Hematopoietic multipotent progenitor cell treated with erythropoietin and hydrocortisone succinate and interleukin-3 and kit ligand, for 15 days (in vitro differentiated cells): ENCODE data around the gene NKAIN2.
A peak's percentile ranks its signal among the peaks of the same experiment; 100 is the strongest.

ENCODE experiments used
- DNase-seq: peaks from one replicate; pipeline ENCODE4 v3.0.0-alpha.2; 2015; ENCODE audit warnings: low spot score

The NKAIN2 gene

DNA sequence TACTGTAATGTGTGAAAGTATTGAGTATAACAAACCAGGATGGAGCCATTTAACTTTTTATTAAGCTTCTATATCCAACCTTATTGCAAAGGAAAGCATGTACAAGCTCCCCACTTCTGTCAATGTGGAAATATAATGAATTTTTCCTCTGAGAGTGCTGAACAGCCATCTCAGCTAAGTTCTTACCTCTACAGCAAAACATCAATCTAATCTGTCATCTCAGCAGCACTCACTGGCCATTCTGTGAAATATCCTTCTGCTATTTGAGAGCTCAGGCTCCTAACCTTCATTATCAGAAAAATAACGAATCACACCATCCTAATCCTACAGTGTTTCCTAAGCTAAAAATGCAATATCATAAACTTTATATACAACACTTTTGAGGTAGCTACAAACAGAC lies 964.6 kb downstream of the NKAIN2 start:
- no peak for DNase-seq

DNA sequence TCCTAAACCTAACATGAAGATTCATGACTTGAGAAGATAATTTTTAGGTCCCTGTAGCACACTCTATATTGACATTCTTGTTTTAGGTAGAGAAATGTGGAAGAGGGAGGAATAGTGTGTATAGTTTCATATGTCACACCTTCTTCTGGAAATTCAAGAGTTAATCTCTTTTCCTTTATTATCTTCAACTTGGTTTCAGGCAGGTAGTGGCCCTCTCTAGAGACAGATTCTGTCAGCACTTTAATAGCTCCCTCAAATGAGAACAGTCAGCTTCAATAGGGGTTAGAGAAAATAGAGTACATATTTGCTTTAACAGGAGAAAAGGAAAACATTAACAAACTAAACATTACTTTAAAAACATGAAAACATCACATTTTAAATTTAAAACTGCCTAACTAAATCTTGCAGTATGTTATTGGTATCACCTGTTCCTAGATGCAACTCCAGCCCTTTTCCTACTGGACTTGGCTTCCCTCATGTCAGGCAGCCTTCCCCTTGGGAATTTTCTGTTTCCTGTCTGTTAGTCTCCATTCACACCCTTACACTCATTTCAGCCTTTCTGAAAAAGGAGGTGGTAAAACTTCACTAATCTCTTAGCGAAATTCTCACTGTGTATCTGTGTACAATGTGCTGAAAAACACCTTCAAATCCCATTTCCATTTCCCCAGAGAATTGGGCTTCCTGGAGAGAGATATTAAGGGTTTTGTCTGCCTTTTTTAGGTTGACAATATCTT lies 966.3 kb downstream of the NKAIN2 start:
- DNase-seq, result no peak

- DNase-seq, result no peak
Measured at GRCh38 chr6:124770784-124771183, 967.1 kb downstream of the NKAIN2 start.

DNA sequence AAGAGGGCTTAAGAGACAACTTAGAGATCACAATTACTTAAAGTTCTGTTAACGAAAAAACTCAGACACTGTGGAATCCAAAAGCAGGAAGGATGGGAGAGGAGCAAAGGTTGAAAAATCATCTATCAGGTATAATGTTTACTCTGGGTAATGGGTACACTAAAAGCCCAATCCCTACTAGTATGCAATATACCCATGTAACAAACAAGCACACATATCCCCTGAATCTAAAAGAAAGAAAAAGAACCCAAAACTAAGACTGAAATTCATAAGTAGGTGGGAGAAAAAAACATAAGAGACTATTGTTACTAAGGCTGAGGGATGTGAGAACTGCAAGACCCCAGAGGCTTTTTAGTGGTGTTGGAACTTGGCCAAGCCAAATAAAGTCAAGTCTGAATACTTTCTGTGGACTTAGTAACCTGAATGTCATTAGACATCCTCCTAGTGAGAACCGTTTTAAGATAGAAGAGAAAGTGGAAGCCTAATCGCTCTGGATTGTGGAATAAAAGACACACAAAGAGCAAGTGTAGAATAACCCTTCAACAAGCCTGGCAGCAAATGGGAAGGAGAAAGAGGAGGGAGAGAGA lies 969.2 kb downstream of the NKAIN2 start:
- DNase-seq, result no peak

- no peak for DNase-seq
Measured at GRCh38 chr6:124775121-124775520, 971.5 kb downstream of the NKAIN2 start.

- no peak for DNase-seq
Measured at GRCh38 chr6:124777863-124778262, 974.2 kb downstream of the NKAIN2 start.

- no peak for DNase-seq
Measured at GRCh38 chr6:124780623-124781022, 977.0 kb downstream of the NKAIN2 start.

- no peak for DNase-seq
Measured at GRCh38 chr6:124783344-124783743, 979.7 kb downstream of the NKAIN2 start.

GRCh38 chr6:124791156-124791555 lies 987.5 kb downstream of the NKAIN2 start:
- no peak for DNase-seq

DNA sequence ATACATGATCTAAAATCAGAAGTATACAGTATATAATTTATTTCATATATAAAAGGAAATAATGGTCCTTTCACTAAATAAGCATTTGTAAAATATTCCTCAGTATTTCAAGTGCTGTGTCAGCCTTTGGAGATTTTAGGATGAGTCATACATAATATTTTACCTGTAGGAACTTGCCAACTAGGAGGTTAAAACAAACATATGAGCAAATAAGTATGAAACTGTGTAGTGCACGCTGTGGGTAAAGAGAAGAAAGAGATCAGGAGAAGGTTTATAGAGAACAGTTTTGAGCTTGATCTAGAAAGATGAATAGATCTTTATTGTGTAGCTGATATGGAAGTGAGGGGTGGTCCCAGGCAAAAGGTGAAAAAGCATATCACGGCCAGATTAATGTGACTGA lies 988.7 kb downstream of the NKAIN2 start:
- DNase-seq, result no peak

DNA sequence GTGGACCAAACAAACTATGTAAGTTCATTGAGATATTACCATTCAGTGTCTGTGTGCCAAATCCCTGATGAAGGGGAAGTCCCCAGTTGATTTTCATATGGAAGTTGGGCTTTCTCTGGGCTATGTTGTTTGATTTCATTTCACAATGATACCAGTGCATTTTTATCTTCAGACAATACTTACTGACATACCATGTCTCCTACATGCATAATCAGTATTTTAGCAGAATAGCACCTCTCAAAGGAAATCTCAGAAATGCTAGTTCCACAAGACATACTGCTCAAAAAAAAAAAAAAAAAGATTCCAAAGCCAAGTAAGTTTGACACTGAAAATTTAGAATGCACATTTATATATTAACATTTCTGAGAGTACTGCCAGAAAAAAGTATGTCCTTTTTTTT lies 989.7 kb downstream of the NKAIN2 start:
- no peak for DNase-seq

- DNase-seq, result no peak
Measured at GRCh38 chr6:124795643-124796463, 992.2 kb downstream of the NKAIN2 start.

GRCh38 chr6:124796464-124796970 lies 992.9 kb downstream of the NKAIN2 start:
- DNase-seq, result no peak

- no peak for DNase-seq
Measured at GRCh38 chr6:124797224-124797623, 993.6 kb downstream of the NKAIN2 start.

DNA sequence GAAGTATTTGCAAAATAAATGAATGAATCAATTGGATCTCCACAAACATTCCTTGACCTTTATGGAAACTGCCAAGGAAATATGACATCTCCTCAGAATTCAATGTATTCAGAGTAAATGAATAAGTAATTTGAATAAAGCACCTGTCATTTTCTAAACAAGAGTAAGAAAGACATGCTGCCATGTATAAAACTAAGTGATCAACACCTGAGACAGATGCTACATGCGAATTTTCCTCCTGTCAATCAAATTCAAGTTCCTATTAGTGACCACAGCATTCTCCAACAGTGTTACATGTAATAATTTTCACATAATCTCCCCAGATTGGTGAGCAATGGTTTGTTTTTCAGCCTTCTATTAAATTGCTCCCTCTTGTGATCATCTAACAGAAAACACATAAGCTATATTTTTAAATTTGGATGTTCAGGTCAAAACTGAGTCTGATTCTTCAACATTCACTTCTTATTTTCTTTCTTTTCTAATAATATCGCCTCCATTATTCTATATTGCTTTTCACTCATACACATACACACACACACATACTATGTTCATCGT lies 995.4 kb downstream of the NKAIN2 start:
- no peak for DNase-seq

GRCh38 chr6:124799638-124800037 lies 996.0 kb downstream of the NKAIN2 start:
- DNase-seq, result no peak

GRCh38 chr6:124800222-124800621 lies 996.6 kb downstream of the NKAIN2 start:
- DNase-seq, result no peak

DNA sequence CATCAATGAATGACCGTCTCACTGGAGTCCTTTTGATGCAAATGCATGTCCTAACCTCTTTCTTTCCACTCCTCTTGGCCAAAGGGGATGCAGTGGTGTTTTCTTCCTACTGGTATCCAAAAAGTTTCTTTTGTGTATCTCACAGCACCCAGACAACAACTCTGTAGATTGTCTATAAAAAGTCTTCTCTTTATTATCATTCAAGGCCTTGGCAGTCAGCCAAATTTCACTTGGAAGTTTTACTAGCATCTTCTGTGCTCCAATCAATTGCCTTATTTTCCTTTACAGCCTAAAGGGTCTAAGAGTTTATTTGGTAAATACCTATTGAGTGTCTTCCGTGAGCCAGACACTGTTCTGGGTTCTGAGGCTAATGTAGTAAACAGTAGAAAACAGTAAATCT lies 1008.4 kb downstream of the NKAIN2 start:
- peak; percentile 4 for DNase-seq

DNA sequence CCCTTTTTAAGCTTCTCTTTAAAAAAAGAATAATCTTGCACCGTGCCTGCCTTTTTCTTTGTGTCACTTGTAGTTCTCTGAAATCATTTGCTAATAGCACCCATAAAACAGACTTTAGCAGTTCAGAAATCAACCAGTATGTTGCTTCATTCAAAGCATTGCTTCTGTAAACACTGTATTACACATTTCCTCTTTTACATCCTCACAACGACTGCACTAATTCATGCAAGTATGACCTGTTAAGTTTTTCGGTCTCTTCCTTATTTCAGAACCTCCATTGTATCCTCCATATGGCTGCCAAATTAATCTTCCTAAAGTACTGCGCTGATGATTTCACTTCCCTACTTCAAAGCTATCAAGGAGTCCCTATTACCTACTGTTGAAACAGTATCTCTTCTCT lies 1015.7 kb downstream of the NKAIN2 start:
- DNase-seq, result no peak

- DNase-seq, result no peak
Measured at GRCh38 chr6:124822204-124822613, 1018.5 kb downstream of the NKAIN2 start.

- DNase-seq, result no peak
Measured at GRCh38 chr6:124822721-124823120, 1019.1 kb downstream of the NKAIN2 start.

DNA sequence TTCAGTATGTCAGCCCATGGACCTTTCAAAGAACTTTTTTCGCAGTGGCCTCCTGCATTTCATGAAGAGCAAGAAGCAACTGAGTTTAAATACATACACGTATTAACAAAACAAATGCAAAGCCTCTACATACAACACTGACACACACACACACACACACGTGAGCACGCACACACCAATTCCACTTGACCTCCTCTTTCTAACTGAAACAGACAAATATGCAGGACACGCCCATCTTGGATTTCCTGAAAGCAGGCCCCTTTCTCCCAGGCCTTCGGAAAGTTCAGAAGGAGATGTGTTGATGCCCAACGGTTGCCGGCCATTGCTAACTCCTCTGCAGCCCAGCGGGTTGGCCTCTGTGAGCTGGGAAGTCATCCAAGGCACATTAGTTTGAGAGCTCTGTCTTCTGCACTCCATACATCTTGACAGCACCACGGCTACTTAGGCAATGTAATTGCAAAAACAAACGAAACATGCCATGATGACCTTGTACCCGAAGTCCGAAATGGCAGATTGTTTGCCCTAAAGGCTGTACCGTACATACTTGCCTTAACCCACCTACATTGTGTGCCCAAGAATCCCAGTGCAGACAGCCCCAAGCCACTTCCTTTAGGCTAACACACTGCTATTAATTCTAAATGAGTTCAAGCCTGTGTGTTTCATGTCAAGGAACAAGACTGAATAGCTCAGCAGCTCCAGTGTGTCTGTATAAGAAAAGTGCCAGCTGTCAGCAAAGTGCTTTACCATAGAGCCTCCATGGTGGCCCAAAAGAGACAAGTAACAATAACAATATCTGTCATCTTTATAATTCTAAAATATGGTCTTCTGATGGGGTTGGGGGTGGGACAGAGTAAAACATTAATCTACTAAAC lies 1019.8 kb downstream of the NKAIN2 start:
- DNase-seq, result no peak
